ENCODE results near the gene BHLHE23. TPM values are rescaled to one million over a fixed set of nuclear protein-coding genes. Genes with fewer than 3 reads are reported as not detected.

The BHLHE23 gene
- total RNA-seq, 1 donor from 2014 or later = not detected

Other genes starting within 250 kb of the BHLHE23 start
- gene MRGBP, start 210.5 kb downstream of the BHLHE23 start, total RNA-seq = 7.9 TPM
- 16.4 TPM for gene OGFR, start 202.1 kb downstream of the BHLHE23 start, total RNA-seq
- 0.94 TPM for gene COL9A3, start 189.9 kb downstream of the BHLHE23 start, total RNA-seq
- gene TCFL5, start 145.1 kb downstream of the BHLHE23 start, total RNA-seq = 7.8 TPM
- 38.9 TPM for gene DIDO1, start 80.5 kb downstream of the BHLHE23 start, total RNA-seq
- 16.4 TPM for gene GID8, start 68.8 kb downstream of the BHLHE23 start, total RNA-seq
- gene SLC17A9, start 54.3 kb downstream of the BHLHE23 start, total RNA-seq = 1.7 TPM
- gene YTHDF1, start 209.2 kb upstream of the BHLHE23 start, total RNA-seq = 23.1 TPM
- 1.1 TPM for gene BIRC7, start 228.9 kb upstream of the BHLHE23 start, total RNA-seq
- not detected for gene NKAIN4, start 247.5 kb upstream of the BHLHE23 start, total RNA-seq